Measurements from ENCODE around the gene RBMS1. TPM values are rescaled to one million over a fixed set of nuclear protein-coding genes. Genes with fewer than 3 reads are reported as not detected.

Gene RBMS1
- total RNA-seq, 4 donors from 2014 or later: 50.2 to 62.3 (median 59.1) TPM

- intact Hi-C loops (cut with DNase I; ENCODE audit: low total_unique reads): no loop called here
- WGBS, 2 donors: 64 to 75% methylated on average over 2 of the region's 2 CpGs
- no peak for DNase-seq (ENCODE audit: low spot score in 2 of 2)
- TF ChIP-seq, protein P1, sequence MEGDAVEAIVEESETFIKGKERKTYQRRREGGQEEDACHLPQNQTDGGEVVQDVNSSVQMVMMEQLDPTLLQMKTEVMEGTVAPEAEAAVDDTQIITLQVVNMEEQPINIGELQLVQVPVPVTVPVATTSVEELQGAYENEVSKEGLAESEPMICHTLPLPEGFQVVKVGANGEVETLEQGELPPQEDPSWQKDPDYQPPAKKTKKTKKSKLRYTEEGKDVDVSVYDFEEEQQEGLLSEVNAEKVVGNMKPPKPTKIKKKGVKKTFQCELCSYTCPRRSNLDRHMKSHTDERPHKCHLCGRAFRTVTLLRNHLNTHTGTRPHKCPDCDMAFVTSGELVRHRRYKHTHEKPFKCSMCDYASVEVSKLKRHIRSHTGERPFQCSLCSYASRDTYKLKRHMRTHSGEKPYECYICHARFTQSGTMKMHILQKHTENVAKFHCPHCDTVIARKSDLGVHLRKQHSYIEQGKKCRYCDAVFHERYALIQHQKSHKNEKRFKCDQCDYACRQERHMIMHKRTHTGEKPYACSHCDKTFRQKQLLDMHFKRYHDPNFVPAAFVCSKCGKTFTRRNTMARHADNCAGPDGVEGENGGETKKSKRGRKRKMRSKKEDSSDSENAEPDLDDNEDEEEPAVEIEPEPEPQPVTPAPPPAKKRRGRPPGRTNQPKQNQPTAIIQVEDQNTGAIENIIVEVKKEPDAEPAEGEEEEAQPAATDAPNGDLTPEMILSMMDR (IDR thresholded peaks at IDR 0.05): no peak
- TF ChIP-seq POLR2A (IDR thresholded peaks at IDR 0.05): no peak
- H3K4me3 ChIP-seq (ENCODE audit: low read depth, poor library complexity, severe bottlenecking): no peak overlapping the region
These were observed 153.9 kb downstream of the RBMS1 start for GRCh38 chr2:160339726-160340125.

DNA sequence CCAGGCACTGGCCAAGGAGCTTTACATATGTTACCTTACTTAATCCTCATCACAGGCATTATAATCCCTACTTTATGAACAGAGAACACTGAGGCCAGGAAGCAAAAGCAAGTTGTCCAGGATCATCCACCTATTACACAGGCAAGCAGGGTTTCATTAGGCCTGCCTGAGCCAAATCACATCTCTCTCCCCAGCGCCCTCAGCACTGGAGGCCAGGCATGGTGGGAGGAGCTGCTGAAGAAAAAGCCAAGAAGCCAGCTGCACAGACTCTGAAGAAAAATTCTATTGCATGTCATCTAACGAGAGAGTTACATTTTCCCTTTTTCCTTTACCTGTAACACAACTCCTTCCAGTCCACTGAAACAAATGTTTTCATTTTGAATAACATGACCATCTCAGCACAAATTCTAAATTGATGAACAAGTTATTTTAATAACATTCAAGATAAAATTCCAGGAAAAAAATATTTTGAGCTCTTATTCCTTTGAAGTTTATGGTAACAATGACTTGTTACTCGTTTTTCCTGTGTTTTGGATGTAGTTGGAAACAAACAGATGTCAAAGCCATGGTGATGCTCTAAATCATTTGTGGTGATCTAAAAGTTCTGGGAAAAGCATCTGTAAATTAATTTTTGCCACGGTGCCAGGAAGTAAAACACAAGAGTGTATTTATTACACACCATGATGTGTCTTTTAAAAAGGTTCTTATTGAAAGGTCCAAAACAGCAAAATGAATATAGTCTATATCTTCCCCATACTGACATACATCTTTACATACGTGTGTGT lies 154.5 kb downstream of the RBMS1 start:
- DNase-seq (ENCODE audit: low spot score in 2 of 2): peak in 1 of 2 donors; percentile 87
- TF ChIP-seq POLR2A (IDR thresholded peaks at IDR 0.05): no peak
- TF ChIP-seq, protein P1 (IDR thresholded peaks at IDR 0.05): no peak
- no peak overlapping the region for H3K4me3 ChIP-seq (ENCODE audit: low read depth, poor library complexity, severe bottlenecking)
- intact Hi-C loops (cut with DNase I; ENCODE audit: low total_unique reads): no loop called here
- 30 to 36% methylated on average over 5 of the region's 5 CpGs for WGBS, 2 donors

DNA sequence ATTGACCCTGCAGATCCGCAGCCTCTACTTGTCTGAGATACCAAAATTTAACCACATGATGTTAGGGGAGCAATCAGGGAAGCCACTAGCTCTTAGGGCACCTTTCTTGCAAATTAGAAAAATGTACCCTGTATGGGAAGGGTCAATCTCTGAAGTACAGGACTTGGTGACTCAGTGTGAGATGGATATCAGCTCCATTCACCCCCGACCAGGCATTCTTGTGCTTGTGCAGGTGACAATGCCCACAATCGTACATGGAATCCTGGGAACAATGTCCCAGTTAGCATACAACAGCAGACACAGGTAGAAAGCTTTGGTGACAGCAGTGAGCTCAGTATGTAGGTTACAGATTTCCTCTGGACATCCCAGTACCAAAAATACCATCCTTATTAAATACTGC lies 155.9 kb downstream of the RBMS1 start:
- TF ChIP-seq, protein P1 (IDR thresholded peaks at IDR 0.05): no peak
- TF ChIP-seq POLR2A (IDR thresholded peaks at IDR 0.05): no peak
- WGBS, 2 donors: 55 to 66% methylated on average over 3 of the region's 3 CpGs
- intact Hi-C loops (cut with DNase I; ENCODE audit: low total_unique reads): no loop called here
- DNase-seq (ENCODE audit: low spot score in 2 of 2): no peak
- no peak overlapping the region for H3K4me3 ChIP-seq (ENCODE audit: low read depth, poor library complexity, severe bottlenecking)

DNA sequence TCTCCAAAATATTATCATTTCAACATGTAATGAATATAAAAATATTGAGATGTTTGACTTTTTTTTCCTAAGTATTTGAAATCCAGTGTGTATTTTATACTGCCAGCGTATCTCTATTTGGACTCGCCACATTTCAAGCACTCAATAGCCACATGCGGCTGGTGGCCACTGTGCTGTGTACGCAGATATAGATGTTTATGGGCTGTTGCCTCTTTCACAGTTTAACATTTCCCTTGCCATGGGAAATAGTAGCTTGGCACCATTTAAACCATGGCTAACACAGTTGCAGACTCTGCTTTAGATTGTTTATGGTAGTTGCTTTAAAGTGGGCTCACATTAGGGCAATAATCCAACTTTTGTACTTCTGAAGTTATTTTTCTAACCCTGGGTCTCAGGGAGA lies 157.0 kb downstream of the RBMS1 start:
- WGBS, 2 donors: 85 to 94% methylated on average over 4 of the region's 4 CpGs
- DNase-seq (ENCODE audit: low spot score in 2 of 2): no peak
- TF ChIP-seq, protein P1 (IDR thresholded peaks at IDR 0.05): no peak
- TF ChIP-seq POLR2A (IDR thresholded peaks at IDR 0.05): no peak
- no peak overlapping the region for H3K4me3 ChIP-seq (ENCODE audit: low read depth, poor library complexity, severe bottlenecking)
- intact Hi-C loops (cut with DNase I; ENCODE audit: low total_unique reads): no loop called here

DNA sequence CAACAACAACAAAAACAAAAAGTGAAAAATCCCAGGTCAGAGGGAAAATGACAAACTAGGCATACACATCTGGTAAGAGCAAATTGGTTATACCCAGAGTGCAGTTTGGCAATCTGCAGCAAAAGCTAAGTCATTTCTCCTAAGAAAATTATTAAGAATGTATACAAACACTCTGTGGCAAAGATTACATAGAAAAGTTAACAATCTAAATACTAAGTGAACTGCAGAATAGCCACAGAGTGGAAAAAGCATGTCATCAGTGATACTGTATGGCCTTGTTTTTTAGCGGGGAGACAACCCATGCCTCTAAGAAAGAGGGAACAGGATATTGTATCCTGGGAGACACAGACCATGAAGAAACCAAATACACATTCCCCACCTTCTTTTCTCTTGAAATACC lies 157.5 kb downstream of the RBMS1 start:
- TF ChIP-seq, protein P1 (IDR thresholded peaks at IDR 0.05): no peak
- TF ChIP-seq POLR2A (IDR thresholded peaks at IDR 0.05): no peak
- no peak for DNase-seq (ENCODE audit: low spot score in 2 of 2)
- H3K4me3 ChIP-seq (ENCODE audit: low read depth, poor library complexity, severe bottlenecking): no peak overlapping the region
- 61 to 70% methylated on average over 1 of the region's 1 CpG for WGBS, 2 donors
- intact Hi-C loops (cut with DNase I; ENCODE audit: low total_unique reads): no loop called here

GRCh38 chr2:160335441-160335840 lies 158.2 kb downstream of the RBMS1 start:
- TF ChIP-seq POLR2A (IDR thresholded peaks at IDR 0.05): no peak
- TF ChIP-seq, protein P1 (IDR thresholded peaks at IDR 0.05): no peak
- intact Hi-C loops (cut with DNase I; ENCODE audit: low total_unique reads): no loop called here
- WGBS, 2 donors: 62 to 70% methylated on average over 5 of the region's 5 CpGs
- H3K4me3 ChIP-seq (ENCODE audit: low read depth, poor library complexity, severe bottlenecking): no peak overlapping the region
- DNase-seq (ENCODE audit: low spot score in 2 of 2): no peak

All from lower leg skin (tissue), 4 donors.